Globus pallidus (tissue), 1 donor: ENCODE results near the gene SMPDL3A.

Experiments used
- DNase-seq: peaks from one replicate; pipeline ENCODE4 v3.0.0-alpha.2; 2015; ENCODE audit warnings: low spot score

Gene SMPDL3A

DNA sequence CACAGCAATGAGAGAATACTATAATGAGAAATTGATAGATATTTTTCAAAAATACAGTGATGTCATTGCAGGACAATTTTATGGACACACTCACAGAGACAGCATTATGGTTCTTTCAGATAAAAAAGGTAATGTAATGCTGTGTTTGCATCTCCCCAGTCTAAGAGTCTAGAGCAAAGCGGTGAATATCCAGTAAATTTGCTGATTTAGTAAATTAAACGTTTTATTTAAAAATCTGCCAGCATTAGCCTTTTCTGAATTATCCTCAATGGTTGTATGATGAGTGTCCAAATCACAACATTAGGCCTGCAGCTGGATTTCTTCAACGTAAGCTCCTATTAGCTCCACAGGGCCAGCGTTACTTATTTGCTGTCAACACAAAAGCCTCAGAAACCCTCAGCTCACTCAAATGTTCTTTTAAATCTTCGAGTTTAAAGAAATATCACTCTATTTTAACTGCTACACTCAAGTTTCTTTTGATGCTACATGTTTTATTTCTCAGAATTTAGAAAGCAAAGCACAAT, 16.0 kb downstream of the SMPDL3A start:
- no peak for DNase-seq

DNA sequence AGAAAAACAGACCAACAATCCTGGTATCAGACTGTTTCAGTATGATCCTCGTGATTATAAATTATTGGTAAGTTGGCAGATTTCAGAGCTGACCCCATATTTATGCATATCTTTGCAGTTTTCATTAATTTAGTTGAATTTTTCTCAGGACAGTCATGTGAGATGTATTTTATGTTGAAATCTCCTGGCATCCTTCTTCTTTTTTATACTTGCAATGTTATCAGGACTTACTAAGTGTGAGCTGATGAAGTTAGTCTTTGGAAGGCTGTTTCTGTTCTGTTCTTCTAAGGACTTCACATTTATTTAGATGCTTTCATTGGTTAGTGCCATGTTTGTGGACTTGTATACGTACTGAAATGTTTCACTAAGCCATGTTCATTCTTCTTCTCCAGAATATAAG, 17.2 kb downstream of the SMPDL3A start:
- DNase-seq: no peak

DNA sequence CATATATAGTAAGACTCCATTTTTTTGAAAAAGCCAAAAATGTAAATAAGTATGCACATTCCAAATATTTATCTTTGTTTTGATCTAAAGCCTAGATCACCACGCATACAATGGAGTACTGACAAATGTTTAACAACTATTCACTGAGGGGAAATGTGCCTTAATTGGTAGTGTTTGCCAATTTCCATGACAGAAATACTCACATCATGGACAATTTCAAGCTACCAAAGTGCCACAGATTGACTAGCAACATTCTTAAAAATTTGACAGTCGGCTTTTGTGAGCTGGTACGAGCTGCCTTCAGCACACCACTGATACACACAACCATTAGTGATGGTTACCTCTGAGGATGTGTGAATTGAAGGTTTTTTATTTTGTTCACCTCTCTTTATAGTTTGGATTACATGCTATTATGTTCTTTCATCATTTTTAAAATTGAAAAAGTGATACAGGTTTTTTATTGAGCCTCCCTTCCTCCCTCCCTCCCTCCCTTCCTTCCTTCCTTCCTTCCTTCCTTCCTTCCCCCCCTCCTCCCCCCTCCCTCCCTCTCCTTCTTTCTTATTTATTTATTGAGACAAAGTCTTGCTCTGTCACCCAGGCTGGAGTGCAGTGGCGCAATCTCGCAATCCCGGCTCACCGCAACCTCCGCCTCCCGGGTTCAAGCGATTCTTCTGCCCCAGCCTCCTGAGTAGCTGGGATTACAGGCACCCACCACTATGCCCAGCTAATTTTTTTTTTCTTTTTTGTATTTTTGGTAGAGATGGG, 19.2 kb downstream of the SMPDL3A start:
- no peak for DNase-seq

DNA sequence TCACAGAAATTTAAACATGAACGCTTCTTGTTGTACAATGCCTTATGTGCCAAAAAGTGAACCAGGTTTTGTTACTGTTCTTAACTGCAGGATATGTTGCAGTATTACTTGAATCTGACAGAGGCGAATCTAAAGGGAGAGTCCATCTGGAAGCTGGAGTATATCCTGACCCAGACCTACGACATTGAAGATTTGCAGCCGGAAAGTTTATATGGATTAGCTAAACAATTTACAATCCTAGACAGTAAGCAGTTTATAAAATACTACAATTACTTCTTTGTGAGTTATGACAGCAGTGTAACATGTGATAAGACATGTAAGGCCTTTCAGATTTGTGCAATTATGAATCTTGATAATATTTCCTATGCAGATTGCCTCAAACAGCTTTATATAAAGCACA, 19.9 kb downstream of the SMPDL3A start:
- DNase-seq: peak; percentile 35

DNA sequence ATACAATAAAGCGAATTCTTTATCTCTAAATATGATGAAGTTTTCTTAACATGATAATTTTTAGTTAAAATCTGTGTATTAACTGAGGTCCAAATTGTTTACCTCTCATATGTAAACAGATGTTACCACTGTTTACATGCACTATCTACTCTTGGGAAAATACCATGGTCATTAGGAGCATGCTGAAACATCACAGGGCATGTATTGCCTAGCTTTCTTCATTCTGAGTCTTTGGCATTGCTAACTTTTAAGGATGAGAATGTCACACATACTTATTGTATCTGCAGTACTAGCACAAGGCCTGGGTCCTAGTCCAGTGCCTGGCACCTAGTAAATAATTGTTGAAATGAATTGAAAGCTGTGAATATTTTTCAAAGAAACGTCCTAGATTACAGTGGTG, 20.6 kb downstream of the SMPDL3A start:
- no peak for DNase-seq

DNA sequence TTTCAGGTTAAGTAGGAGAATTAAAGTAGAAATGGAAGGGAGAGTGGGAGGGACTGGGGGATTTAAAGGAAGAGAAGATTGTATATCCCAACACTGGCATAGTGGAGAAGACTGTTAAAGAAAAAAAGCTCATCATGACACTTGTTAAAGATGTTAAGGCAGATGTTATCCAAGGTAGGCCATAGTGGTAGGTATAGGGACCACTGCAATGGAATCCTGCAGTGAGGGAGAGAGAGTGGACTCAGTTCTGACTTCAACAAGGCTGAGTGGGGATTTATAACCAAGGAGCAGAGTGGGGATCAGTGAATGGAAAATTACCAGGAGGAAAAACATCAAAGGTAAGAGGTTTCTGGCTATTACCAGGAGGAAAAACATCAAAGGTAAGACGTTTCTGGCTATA, 21.1 kb downstream of the SMPDL3A start:
- DNase-seq: no peak

DNA sequence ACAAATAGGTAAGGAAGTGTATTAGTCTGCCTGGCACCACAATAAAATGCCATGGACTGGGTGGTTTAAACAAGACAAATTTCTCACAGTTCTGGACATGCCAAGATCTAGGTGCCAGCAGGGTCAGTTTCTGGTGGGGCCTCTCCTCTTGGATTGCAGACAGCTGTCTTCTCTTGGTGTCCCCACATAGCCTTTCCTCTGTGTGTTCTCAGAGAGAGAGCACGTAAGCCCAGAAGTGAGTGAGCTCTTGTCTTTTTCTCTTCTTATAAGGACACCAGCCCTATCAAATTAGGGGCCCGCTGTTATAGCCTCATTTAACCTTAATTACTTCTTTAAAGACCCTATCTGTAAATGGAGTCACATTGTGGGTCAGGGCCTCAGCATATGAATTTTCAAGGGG, 28.3 kb downstream of the SMPDL3A start:
- DNase-seq: no peak

DNA sequence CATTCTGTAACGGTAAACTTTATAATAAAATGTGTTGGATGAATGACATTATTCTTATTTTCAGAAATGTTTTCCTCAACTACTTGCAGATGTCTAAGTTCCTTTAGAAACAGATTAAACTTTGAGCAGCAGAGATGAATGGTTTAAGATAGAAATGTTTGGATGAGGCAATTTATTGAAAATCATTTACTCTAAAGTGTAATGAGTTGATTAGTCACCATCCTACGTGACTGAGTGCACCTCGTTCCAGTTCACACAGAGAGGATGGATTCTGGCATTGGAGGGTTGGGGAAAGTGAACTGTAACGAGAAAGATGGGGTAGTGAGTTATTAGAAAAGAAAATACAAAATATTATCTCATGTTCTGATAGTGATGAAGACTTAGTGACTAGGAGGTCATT, 28.7 kb downstream of the SMPDL3A start:
- DNase-seq: no peak

DNA sequence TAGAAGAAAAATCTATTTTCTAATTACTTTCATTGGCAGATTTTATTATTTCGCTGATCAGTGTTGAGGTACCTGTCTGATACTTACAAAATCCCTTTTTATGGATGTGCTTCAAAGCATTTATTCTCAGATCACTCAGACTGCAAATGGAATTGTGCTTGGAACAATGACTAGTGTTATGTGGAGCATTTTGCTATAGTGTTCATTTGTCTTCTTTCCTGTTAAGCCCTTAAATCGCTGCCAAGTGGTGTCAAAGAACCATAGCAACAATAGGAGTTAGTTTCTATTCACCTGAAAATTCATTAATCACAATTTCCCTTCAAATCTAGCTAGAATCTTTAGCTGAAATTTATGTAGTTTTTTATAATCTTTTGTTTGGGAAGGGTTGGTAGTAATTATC, 29.8 kb downstream of the SMPDL3A start:
- peak; percentile 75 for DNase-seq

DNA sequence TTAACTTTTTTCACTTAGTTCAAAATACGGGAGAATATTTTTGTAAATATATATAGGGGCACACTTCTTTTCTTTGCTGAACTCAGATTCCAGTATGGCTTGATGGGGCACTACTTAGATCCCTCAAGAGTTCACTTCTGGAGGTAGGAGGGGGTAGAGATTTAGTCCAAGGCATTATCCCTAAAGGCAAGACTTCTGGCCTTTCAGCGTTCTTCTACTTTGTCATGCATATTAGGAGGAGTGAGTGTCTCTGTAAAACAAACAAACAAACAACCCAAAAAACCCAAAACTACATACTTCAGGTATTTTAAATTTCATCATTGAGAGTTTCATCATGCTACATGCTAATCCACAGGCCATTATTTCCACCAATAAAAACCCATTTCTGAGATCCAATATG, 32.0 kb downstream of the SMPDL3A start:
- no peak for DNase-seq

DNA sequence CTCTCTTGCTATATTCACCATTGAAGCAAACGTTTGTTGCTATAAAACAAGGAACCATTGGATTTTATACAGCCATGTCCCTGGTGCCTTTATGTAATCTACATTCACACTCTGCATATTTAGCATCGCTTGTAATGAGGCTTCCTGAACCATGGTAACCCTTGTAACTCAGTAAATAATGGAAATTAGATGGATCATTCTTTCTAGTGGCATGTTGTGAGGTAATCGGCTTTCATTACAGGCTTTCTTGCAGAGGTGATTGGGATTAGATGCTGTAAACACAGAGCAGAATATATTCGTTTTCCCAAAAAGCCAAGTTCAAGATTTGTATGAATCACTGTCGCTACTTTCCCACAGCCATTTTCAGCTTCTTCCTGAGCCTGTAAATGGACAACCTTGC, 36.1 kb downstream of the SMPDL3A start:
- DNase-seq: no peak

DNA sequence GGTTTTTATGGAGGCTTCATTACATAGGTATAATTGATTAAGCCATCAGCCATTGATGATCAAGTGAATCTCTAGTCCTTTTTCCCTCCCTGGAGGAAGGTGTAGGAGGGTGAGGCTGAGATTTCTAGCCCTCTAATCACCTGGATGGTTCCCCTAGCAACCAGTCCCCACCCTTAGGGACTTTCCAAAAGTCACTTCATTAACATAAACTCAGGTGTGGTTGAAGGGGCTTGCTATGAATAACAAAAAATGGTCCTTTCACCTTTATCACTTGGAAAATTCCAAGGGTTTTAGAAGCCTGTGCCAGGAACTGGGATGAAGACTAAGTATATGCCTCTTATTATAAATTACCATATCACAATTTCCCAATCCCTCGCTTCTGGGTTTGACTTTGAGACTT, 40.4 kb downstream of the SMPDL3A start:
- no peak for DNase-seq

DNA sequence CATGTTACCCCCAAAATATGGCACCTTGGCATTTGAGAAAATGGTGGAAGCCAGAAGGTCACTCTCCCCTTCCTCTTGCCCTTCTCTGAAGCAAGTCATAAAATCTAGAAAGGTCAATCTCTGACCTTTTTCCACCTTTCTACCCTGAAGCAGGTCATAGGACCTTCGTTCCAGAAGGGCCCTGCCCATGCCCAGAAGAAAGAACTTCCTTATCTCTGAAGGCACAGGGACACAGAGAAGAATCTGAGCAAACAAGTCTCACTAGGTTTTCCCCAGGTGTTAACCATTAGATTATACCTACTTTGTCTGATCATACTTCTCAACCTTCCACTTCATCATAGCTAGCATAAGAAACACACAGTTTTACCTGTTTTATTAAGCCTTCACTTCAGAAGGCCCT, 42.5 kb downstream of the SMPDL3A start:
- DNase-seq: no peak

DNA sequence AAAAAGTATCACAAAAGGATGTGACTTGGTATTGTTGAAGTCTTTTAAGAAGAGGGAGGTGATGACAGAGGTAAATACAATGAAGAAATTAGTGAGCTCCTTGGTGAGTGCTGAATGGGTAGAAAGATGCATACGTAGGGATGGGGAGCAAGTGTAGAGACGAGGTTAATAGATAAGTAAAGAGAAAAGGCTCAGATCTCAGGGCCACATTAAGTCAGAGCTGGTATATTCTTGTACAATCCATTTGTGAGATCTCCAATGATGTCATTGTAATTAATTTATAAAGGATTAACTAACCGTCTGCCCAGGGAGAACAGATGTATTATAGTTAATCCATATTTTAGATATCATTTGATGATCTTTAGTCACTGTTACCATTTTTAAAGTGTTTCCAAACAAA, 43.4 kb downstream of the SMPDL3A start:
- DNase-seq: no peak

DNA sequence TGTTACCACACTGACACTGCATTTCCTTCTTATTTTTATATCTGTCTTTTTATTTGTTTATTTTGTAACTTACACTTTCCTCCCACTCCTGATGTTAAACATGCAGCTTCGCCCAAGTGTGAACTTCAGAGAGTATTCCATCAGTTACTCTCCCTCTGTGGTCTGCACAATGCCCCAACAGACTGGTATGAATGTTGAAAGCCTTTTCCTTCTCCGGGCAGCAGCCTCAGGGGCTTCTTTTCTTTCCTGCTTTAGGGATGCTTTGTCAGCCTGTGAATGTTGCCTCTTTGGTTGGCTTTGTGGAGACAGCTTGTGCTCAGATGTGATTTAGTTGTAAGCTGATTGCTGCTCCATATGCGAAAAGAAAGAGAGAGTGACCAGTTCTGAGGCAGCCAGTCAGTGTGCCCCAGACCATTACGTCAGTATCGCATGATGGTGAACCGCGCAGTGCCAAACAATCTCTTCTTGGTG, 44.0 kb downstream of the SMPDL3A start:
- peak; percentile 90 for DNase-seq

DNA sequence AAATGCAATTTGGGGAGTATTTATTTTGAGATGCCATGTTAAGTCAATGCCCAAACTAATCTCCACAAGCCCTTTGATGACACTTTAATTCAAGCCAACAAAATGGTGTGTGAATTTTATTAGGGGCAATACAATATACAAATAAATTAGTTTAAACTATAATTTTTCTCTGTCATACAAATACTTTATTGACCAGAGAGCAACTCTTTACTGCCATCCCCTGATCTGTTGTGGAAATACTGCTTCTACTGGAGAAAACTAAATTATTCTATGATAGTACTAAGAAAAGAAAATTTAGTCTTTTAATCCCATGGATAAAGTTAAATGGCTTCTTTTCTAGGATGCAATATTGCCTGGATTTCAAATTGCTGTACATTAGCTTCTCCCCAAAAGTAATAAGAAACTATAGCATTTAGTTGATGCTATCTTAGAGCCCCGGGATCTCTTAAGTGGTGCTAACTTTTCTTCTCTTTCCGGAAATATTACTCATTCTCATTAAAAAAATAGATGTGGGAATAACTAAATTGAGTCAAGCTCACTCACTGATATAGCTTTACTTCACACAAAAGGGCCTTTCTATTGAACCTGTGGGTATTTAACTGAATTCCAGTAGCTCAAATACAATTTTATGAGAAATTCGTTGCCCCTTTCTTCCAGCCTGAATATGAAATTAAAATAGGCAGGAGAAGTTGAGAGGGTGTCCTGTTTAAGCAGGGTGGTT, 49.2 kb downstream of the SMPDL3A start:
- no peak for DNase-seq

DNA sequence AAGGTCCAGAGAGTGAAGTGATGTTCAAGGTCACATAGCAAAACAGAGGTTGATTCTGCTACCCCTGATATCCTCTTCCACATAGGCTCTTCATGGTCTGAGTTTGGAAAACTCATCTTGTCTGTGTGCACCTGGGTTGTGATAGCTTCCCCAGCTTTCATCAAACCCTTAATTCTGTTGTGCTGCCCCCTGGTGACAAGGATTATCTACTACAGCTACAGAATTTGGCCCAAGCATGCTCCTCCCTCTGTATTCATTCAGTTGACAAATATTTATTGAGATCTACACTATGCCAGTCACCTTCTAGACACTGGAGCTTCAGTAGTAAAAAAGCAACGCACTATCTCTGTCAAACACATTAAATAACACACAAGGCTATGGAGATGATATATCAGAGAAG, 50.4 kb downstream of the SMPDL3A start:
- DNase-seq: peak; percentile 64

DNA sequence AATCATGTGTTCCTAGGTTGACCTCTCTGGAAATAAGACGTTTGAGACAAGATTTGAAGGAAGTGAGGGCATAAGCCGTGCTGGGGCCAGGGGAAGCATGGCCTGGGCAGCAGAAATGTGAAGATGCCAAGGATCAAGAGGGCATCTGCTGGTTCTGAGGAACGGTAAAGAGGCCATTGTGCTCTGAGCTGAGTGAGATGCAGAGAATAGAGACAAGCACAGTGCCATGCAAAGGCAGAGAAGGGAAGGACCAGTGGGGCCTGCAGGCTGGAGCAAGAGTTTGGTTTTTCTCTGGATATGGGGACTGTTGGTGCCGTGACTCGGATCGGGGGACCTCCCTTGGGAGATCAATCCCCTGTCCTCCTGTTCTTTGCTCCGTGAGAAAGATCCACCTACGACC, 50.8 kb downstream of the SMPDL3A start:
- no peak for DNase-seq

DNA sequence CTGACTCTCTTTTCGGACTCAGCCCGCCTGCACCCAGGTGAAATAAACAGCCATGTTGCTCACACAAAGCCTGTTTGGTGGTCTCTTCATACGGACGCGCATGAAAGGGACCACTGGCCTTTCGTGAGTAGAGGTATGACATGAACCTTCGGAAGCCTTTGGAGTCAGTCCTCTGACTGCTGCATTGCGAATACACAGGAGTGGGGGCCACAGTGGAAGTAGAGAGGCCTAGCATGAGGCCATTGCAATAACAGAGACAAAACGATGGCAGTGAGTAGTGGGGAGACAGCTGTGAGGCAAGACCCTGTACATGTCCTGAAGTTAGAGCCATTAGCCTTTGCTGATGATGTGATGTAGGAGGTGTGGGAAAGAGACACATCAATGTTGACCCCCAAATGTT, 56.4 kb downstream of the SMPDL3A start:
- DNase-seq: no peak

DNA sequence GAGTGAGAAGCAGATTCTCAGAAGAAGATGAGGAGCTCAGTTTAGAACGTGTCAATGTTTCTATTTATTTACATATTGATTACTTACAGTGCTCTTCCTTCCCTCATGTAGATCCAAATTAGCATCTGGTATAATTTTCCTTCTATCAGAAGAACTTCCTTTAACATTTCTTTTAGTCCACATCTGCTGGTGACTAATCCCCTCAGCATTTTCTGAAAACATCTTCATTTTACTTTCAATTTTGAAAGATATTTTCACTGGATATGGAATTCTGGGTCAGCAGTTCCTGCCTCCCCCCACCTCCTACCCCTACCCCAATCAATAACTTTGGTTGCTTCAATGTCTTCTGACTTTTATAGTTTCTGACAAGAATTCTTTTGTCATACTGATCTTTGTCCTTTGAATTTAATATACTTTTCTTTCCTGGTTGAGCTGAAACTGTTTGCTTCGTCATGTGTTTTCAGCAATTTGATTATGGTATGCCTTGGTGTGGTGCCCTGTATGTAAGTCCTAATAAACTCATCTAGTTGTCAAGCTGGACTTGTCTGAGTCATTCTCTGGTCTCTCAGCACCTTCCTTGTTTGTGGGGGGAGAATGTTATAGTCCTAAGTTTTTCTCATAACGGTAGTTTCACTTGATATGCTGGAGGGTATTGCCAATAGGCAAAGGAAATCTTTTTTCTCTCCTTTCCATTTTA, 57.0 kb downstream of the SMPDL3A start:
- no peak for DNase-seq

DNA sequence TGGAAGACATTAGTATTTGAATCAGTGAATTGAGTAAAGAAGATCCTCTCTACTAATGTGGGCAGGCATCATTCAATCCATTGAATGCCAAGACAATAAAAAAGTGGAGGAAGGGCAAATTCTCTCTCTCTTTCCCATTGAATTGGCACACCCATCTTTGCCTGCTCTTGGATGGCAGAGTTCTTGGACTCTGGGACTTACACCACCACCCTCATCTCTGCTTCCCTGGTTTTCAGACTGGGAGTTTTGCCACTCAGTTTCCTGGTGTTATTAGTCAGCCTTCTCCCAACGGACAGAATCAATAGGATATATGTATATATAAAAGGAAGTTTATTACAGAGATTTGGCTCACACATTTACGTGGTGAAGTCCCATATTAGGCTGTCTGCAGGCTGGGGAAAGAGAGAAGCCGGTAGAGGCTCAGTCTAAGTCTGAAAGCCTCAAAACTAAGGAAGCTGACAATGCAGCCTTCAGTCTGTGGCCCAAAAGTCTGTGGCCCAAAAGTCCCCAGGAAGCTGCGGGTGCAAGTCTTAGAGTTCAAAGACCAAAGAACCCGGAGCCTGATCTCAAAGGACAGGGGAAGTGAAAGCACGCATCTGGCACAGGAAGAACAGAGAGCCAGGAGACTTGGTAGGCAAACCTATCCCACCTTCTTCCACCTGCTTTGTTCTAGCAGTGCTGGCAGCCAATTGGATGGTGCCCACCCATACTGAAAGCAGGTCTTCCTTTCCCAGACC, 64.4 kb downstream of the SMPDL3A start:
- no peak for DNase-seq
